ENCODE data around the gene ZNF92.
"Not testable (repeated sequence)": the region's sequence is repeated elsewhere in the genome, so short reads cannot be mapped to it uniquely, and the experiment has no call there.

ZNF92 gene

GRCh38 chr7:65411249-65411648, 37.6 kb downstream of the ZNF92 start:
- POLR2A ChIA-PET: no interaction called here

GRCh38 chr7:65422670-65423069, 49.0 kb downstream of the ZNF92 start:
- no peak for TF ChIP-seq CTCF (IDR thresholded peaks at IDR 0.05; ENCODE audit: control extremely low read depth, extremely low read depth, low read depth, missing control alignments)
- ChIA-PET POLR2A (no interaction called here), CTCF (interaction anchor here (1.4 kb wide), 1 partner anchor 20 kb away, joined by 3 read pairs; no protein-coding TSS in a partner anchor)
- no peak for DNase-seq (ENCODE audit: extremely low spot score)

More at GRCh38 chr7:65411249-65411648, 37.6 kb downstream of the ZNF92 start:
- no peak for TF ChIP-seq CTCF (IDR thresholded peaks at IDR 0.05; ENCODE audit: control extremely low read depth, extremely low read depth, low read depth, missing control alignments)
- DNase-seq (ENCODE audit: extremely low spot score): no peak
- CTCF ChIA-PET: no interaction called here

- DNase-seq (ENCODE audit: extremely low spot score); POLR2A ChIA-PET: not testable (repeated sequence)
- CTCF ChIA-PET: interaction anchor here (1.4 kb wide), 1 partner anchor 19 kb away, joined by 3 read pairs; no protein-coding TSS in a partner anchor
These were observed 49.6 kb downstream of the ZNF92 start for GRCh38 chr7:65423286-65423685.

GRCh38 chr7:65429642-65430343, 56.1 kb downstream of the ZNF92 start:
- ChIA-PET CTCF (no interaction called here), POLR2A (no interaction called here)
- TF ChIP-seq CTCF (IDR thresholded peaks at IDR 0.05; ENCODE audit: control extremely low read depth, extremely low read depth, low read depth, missing control alignments): no peak
- DNase-seq (ENCODE audit: extremely low spot score): no peak

GRCh38 chr7:65430344-65431186, 56.9 kb downstream of the ZNF92 start:
- no peak for TF ChIP-seq CTCF (IDR thresholded peaks at IDR 0.05; ENCODE audit: control extremely low read depth, extremely low read depth, low read depth, missing control alignments)
- POLR2A ChIA-PET: no interaction called here
- CTCF ChIA-PET: no interaction called here

GRCh38 chr7:65434307-65434706, 60.7 kb downstream of the ZNF92 start:
- POLR2A ChIA-PET: no interaction called here
- no peak for TF ChIP-seq CTCF (IDR thresholded peaks at IDR 0.05; ENCODE audit: control extremely low read depth, extremely low read depth, low read depth, missing control alignments)
- DNase-seq (ENCODE audit: extremely low spot score): no peak
- CTCF ChIA-PET: interaction anchor here (0.8 to 1.0 kb wide), 2 partner anchors 8 to 13 kb away, joined by 3 read pairs; no protein-coding TSS in a partner anchor

More at GRCh38 chr7:65430344-65431186, 56.9 kb downstream of the ZNF92 start:
- no peak for DNase-seq (ENCODE audit: extremely low spot score)

- ChIA-PET POLR2A (no interaction called here), CTCF (no interaction called here)
- no peak for TF ChIP-seq CTCF (IDR thresholded peaks at IDR 0.05; ENCODE audit: control extremely low read depth, extremely low read depth, low read depth, missing control alignments)
- no peak for DNase-seq (ENCODE audit: extremely low spot score)
These were observed 62.5 kb downstream of the ZNF92 start for GRCh38 chr7:65436163-65436562.

All from GM10248 (cell line).